Colon (tissue), 2 donors: Measurements from ENCODE around the gene RBM39.
"Not testable (repeated sequence)": the region's sequence is repeated elsewhere in the genome, so short reads cannot be mapped to it uniquely, and the experiment has no call there.

Experiments
- FAIRE-seq: peaks from 2 replicates; lab custom pipeline; 2012; peaks lifted over from hg19 to GRCh38; lab: Jason Lieb, UNC
- donor health status: control.
- donor health status: control.

RBM39 gene

GRCh38 chr20:35706591-35707529 lies 35.2 kb downstream of the RBM39 start:
- not testable (repeated sequence) for FAIRE-seq

GRCh38 chr20:35705894-35706293 lies 36.2 kb downstream of the RBM39 start:
- not testable (repeated sequence) for FAIRE-seq

- FAIRE-seq = no peak
Observed at GRCh38 chr20:35704514-35705261, 37.4 kb downstream of the RBM39 start.

GRCh38 chr20:35702824-35703695 lies 39.0 kb downstream of the RBM39 start:
- no peak for FAIRE-seq

- no peak for FAIRE-seq
Observed at GRCh38 chr20:35702051-35702823, 39.8 kb downstream of the RBM39 start.

GRCh38 chr20:35700625-35701148 lies 41.4 kb downstream of the RBM39 start:
- no peak for FAIRE-seq

GRCh38 chr20:35699957-35700624 lies 42.0 kb downstream of the RBM39 start:
- no peak for FAIRE-seq

- FAIRE-seq = no peak
Observed at GRCh38 chr20:35699127-35699956, 42.7 kb downstream of the RBM39 start, which contains the start of the genes NFS1 and ROMO1. TSS of gene NFS1 (minus strand) at chr20:35699352. CDS start at chr20:35699288, 64 bp downstream. TSS of gene ROMO1 (plus strand) at chr20:35699405. CDS start at chr20:35699633, 228 bp downstream.

GRCh38 chr20:35698298-35699126 lies 43.5 kb downstream of the RBM39 start:
- no peak for FAIRE-seq

GRCh38 chr20:35697696-35698297 lies 44.3 kb downstream of the RBM39 start:
- FAIRE-seq = no peak

- no peak for FAIRE-seq
Observed at GRCh38 chr20:35695978-35696377, 46.1 kb downstream of the RBM39 start.

GRCh38 chr20:35695245-35695749 lies 46.8 kb downstream of the RBM39 start:
- no peak for FAIRE-seq

GRCh38 chr20:35690265-35690664 lies 51.8 kb downstream of the RBM39 start:
- no peak for FAIRE-seq

- not testable (repeated sequence) for FAIRE-seq
Observed at GRCh38 chr20:35686872-35687271, 55.2 kb downstream of the RBM39 start.

- not testable (repeated sequence) for FAIRE-seq
Observed at GRCh38 chr20:35685368-35685767, 56.7 kb downstream of the RBM39 start.

- no peak for FAIRE-seq
Observed at GRCh38 chr20:35681960-35682359, 60.1 kb downstream of the RBM39 start.

- no peak for FAIRE-seq
Observed at GRCh38 chr20:35680452-35681183, 61.4 kb downstream of the RBM39 start.
